HG03064 (cell line): ENCODE results near the gene GDPGP1.
"Not testable (repeated sequence)": the region's sequence is repeated elsewhere in the genome, so short reads cannot be mapped to it uniquely, and the experiment has no call there.

Experiments
- ATAC-seq: cut with Tn5 transposase; IDR thresholded peaks from one replicate; pipeline ENCODE4 v1.9.1; 2021; ENCODE audit warnings: low read depth; ENCODE audit not compliant: unreplicated experiment

Gene GDPGP1

DNA sequence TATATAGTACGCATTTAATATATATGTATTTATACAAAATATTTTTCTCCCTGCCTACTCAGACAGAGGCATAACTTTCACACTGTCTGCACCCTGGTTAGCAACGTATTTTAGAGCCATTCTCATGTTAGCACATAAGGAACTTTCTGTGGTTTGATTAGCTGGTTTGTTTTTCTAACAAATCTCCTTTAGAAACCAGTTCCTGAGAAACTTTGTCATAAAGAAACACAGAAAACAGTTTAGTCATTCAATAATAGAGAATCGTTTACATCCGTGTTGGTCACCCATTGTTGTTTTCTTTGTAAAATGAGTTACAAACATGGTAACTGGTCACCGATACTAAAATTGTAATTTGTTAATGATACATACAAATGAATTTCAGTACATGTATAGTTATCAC is 25.5 kb downstream of the GDPGP1 start:
- ATAC-seq: peak; percentile 79

DNA sequence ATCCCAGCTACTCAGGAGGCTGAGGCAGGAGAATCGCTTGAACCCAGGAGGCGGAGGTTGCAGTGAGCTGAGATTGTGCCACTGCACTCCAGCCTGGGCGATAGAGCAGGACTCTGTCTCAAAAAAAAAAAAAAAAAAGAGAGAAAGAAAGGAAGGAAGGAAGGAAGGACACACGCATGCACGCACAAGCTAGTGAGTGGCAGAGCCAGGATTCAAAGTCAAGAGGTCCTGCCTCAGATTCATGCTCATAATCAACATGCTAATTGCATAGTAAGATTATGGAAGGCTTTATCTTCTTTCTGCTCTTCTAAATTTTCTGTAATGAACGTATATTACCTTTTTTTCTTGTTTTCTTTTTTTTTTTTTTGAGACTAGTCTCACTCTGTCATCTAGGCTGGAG is 26.7 kb downstream of the GDPGP1 start:
- ATAC-seq: not testable (repeated sequence)

- ATAC-seq: no peak
Measured at GRCh38 chr15:90261811-90262210, 27.8 kb downstream of the GDPGP1 start.

- no peak for ATAC-seq
Measured at GRCh38 chr15:90262426-90262825, 28.4 kb downstream of the GDPGP1 start.

DNA sequence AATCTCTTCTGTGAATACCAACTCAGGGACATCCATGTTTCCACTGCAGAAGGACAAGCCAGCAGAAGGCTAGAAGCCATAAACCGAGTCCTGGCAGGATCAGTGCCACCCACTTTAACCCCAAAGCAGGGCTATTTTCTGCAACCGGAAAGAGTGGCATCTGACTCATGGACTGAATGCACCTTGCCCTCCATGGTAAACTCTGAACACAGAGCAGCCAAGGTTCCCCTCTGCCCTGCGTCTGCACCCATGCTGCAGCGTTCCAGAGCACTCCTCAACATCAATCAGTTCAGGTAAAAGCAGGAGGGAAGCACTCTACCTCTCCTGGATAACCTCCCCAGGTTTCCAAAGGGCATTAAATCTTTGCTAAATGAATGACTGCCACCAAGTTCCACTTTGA is 30.7 kb downstream of the GDPGP1 start:
- no peak for ATAC-seq

GRCh38 chr15:90265271-90266060 is 31.5 kb downstream of the GDPGP1 start, which contains the start of gene NGRN:
Gene NGRN (plus strand): TSS chr15:90265672. CDS start chr15:90265713, 41 bp downstream.
- ATAC-seq: peak; percentile 86

GRCh38 chr15:90266061-90266431 is 32.0 kb downstream of the GDPGP1 start:
- ATAC-seq: no peak

DNA sequence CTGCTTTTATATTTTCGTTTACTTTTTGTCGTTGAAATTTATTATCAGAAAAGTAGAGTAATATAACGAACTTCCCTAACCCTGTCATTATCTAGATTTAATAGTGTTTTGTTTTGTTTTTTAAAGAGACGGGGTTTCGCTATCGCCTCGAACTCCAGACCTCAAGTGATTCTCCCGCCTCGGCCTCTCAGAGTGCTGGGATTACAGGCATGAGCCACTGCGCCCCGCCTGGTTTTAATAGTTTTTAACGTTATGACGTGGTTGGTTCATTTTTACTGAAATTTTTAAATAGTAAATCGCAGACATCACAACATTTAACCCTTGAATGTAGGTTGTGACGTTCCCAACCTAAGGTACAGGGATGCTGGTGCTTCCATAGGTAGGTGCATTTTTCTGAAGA is 32.5 kb downstream of the GDPGP1 start:
- ATAC-seq: no peak

DNA sequence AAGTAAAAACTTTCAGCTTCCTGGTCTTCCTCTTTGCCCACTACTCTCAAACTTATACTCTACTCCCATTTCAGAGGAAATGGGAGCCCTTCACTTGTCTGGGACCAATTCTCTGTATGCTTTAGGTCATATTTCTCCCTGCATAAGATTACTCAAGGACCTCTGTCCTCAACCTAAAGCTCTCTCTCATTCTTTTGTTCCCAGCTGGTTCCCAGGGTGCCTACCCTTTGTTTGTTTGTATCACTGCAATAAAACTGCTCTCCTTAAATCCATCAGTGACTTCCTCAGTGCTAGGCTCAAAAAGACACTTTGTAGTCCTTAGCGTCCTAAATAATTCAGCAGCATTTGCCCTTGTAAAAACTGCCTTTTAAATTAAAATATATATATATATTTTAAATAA is 34.4 kb downstream of the GDPGP1 start:
- ATAC-seq: no peak

- ATAC-seq: no peak
Measured at GRCh38 chr15:90270502-90271150, 36.6 kb downstream of the GDPGP1 start.

- ATAC-seq: no peak
Measured at GRCh38 chr15:90271459-90272166, 37.6 kb downstream of the GDPGP1 start.

GRCh38 chr15:90278467-90278866 is 44.5 kb downstream of the GDPGP1 start:
- ATAC-seq: not testable (repeated sequence)

GRCh38 chr15:90280743-90281142 is 46.7 kb downstream of the GDPGP1 start:
- not testable (repeated sequence) for ATAC-seq

- ATAC-seq: not testable (repeated sequence)
Measured at GRCh38 chr15:90281637-90282036, 47.6 kb downstream of the GDPGP1 start.

DNA sequence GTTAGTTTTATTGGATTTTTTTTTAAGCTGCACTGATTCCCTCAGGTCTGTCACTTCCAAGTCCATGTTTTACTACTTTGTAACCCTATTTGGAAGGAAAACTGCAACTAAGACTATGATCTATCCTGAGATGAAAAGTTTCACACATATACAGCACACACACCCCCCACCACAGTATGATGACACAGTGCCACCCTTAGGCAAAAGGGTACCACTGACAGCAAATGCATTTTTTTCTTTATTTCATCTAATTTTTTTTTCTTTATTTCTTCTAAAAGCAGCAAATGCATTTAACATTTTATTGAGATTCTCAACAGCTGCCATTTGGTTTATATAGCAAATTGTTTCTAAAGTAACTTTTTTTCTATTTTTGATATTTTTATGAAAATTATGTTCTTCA is 52.7 kb downstream of the GDPGP1 start:
- ATAC-seq: no peak

GRCh38 chr15:90287101-90287500 is 53.1 kb downstream of the GDPGP1 start:
- ATAC-seq: no peak

DNA sequence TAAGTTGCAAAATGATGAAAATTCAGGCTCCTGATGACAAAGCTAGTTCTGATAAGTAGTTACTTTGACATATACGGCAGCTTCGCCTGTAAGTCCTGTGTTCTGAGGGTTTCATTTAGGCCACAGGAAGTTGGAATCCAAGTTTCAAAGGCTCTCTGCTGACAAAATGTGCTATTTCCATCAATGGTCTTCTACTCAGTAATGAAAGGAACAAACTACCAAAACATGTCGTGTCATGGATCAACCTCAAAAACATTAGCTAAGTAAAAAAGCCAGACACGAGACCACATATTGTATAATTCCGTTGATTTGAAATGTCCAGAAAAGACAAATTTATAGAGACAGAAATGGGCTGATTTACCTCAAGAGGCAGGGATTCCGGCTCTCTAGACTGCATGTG is 53.9 kb downstream of the GDPGP1 start:
- ATAC-seq: no peak

- ATAC-seq: no peak
Measured at GRCh38 chr15:90291679-90292356, 57.8 kb downstream of the GDPGP1 start.

DNA sequence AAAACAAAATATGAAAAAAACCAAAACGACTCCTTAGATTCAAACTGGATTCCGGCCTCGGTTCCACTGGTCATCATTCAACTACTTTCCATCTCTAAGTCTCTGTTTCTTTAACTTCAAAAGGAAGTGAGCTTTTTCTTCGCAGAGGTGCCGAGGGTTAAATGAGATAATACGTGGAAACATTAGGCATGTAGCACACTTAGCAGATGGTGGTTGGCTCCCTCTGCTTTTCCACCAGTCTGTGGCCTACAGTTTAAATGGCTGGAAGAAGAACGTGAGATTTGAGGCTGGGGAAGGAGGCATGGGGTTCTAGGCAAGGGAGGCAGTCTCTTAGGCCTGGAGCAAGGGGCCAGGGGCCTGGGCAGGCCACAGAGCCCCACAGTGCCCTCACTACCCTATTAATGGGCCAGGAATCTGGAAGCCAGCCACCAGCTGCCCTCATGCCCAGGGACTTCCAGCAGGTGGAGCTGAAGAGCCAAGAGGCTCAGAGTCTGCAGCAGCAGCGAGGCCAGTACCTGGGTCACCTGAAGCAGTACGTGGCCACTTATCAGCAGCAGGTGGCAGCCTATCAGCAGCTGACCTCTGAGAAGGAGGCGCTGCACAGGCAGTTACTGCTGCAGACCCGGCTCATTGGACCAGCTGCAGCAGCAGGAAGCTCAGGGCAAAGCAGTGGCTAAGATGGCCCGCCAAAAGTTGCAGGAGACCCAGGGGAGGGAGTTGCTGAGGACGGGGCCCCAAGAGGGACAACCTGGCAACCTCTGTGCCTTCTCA is 59.2 kb downstream of the GDPGP1 start:
- ATAC-seq: not testable (repeated sequence)

DNA sequence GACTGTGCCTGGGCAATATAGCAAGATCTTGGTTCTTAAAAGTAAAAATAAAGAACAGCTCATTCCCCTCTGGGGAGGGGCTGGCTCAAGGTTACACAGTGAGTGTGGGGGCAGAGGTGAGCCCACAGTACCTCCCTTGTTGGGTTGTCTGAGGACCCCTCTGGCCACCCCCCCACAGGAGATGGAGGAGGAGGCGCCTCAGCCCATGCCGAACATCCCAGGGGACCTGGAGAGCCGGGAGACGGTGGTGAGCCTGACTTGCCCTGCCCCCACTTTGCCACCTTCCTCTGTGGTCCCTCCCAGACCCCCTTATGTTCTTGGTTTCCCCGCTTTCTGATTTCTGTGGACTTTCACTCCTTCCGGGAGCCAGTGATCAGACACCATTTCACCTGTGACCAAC is 60.1 kb downstream of the GDPGP1 start:
- no peak for ATAC-seq
